ENCODE measurements around the gene DCLK1. TPM values are rescaled to one million over a fixed set of nuclear protein-coding genes. Genes with fewer than 3 reads are reported as not detected.

DCLK1 gene
- total RNA-seq, 1 experiment from 2014 or later, result 0.10 TPM

GRCh38 chr13:35857769-35858168 is 273.4 kb downstream of the DCLK1 start:
- no peaks in the 10 kb centered on the region for H4K20me1 ChIP-seq (ENCODE audit: insufficient read depth)
- no peaks in the 10 kb centered on the region for H3K36me3 ChIP-seq (ENCODE audit: control insufficient read depth in 1 of 2, insufficient read depth in 2 of 2, low read length in 2 of 2)
- H3K27ac ChIP-seq (ENCODE audit: low read depth, low read length), result no peak overlapping the region
- no peak overlapping the region for H3K9ac ChIP-seq (ENCODE audit: low read length)
- BruUV-seq (replicated peaks), result no TSS peak
- TF ChIP-seq CBX3 (IDR thresholded peaks at IDR 0.05; ENCODE audit: low read depth) (no peak), EZH2 (IDR thresholded peaks at IDR 0.05) (no peak), CEBPB (IDR thresholded peaks at IDR 0.05; ENCODE audit: low read depth) (no peak), CTCF (IDR thresholded peaks at IDR 0.05 in 2 of 3, conservative IDR thresholded peaks at IDR 0.05 in 1 of 3; ENCODE audit: borderline replicate concordance in 1 of 3, insufficient read depth in 1 of 3, low read depth in 2 of 3, low read length in 2 of 3) (no peak), YY1 (IDR thresholded peaks at IDR 0.05; ENCODE audit: extremely low read depth, insufficient replicate concordance, low read depth, low read length) (no peak), ZNF274 (IDR thresholded peaks at IDR 0.05; ENCODE audit: low read depth, low read length) (no peak), TCF7L2 (IDR thresholded peaks at IDR 0.05; ENCODE audit: borderline replicate concordance, extremely low read depth, insufficient read depth, insufficient read length) (no peak), ATF3 (IDR thresholded peaks at IDR 0.05) (no peak), SRF (IDR thresholded peaks at IDR 0.05; ENCODE audit: low read depth) (no peak), POLR2AphosphoS5 (IDR thresholded peaks at IDR 0.05; ENCODE audit: low read depth, low read length) (no peak), SP1 (IDR thresholded peaks at IDR 0.05; ENCODE audit: low read depth) (no peak), MAX (IDR thresholded peaks at IDR 0.05) (no peak), FOSL1 (IDR thresholded peaks at IDR 0.05; ENCODE audit: low read depth) (no peak), EGR1 (IDR thresholded peaks at IDR 0.05; ENCODE audit: low read depth) (no peak), ELF1 (IDR thresholded peaks at IDR 0.05; ENCODE audit: borderline replicate concordance, low read depth) (no peak), ZFX (IDR thresholded peaks at IDR 0.05) (no peak), JUND (IDR thresholded peaks at IDR 0.05) (no peak), SIN3A (IDR thresholded peaks at IDR 0.05; ENCODE audit: low read depth) (no peak)
- H3K4me2 ChIP-seq (ENCODE audit: low read length), result no peak overlapping the region
- H3K4me3 ChIP-seq (replicated peaks in 1 of 2; ENCODE audit: low read depth in 1 of 2, low read length in 2 of 2), result no peak overlapping the region
- ChIA-PET CTCF (no interaction called here), POLR2A (no interaction called here), RAD21 (ENCODE audit: low non-redundant PET in 1 of 2, low total read pairs in 2 of 2, uncharacterized antibody in 2 of 2, unreplicated experiment in 2 of 2) (no interaction called here)
- H3K4me1 ChIP-seq (ENCODE audit: control insufficient read depth in 1 of 2, insufficient read depth in 2 of 2, low read length in 2 of 2), result peaks cover 14 to 16% of the 10 kb centered on the region in 2 experiments
- H3K27me3 ChIP-seq (ENCODE audit: insufficient read depth, low read length), result peaks cover 63% of the 10 kb centered on the region
- no peak for DNase-seq (ENCODE audit: low read depth, low spot score)
- no peak for ATAC-seq
- intact Hi-C loops (cut with micrococcal nuclease), result no loop called here
- no peaks in the 10 kb centered on the region for H3K9me3 ChIP-seq (ENCODE audit: control insufficient read depth in 1 of 2, insufficient read depth in 1 of 2, low read depth in 1 of 2, low read length in 2 of 2)
- H3K9me2 ChIP-seq (ENCODE audit: insufficient read depth), result no peaks in the 10 kb centered on the region
- H2AFZ ChIP-seq (ENCODE audit: low read depth, low read length, poor library complexity, severe bottlenecking), result no peak overlapping the region
- no peaks in the 10 kb centered on the region for H3K79me2 ChIP-seq (ENCODE audit: insufficient read depth, low read length)
